Measurements from ENCODE around the gene LAD1.

GRCh38 chr1:201423655-201424054 lies 24.5 kb upstream of the LAD1 start:
- TF ChIP-seq ELF4 (IDR thresholded peaks at IDR 0.05) (no peak), TARDBP (IDR thresholded peaks at IDR 0.05) (no peak), ZNF384 (IDR thresholded peaks at IDR 0.05) (no peak), BHLHE40 (IDR thresholded peaks at IDR 0.05; ENCODE audit: borderline replicate concordance) (no peak)

All from HEK293T (cell line).